BJ (cell line): ENCODE results near the gene STEAP4. TPM values are rescaled to one million over a fixed set of nuclear protein-coding genes. Genes with fewer than 3 reads are reported as not detected.

ENCODE experiments used
- CTCF ChIA-PET: fragments of 350-600 bp; formaldehyde crosslinking; extraction: SDS; loops from one replicate; lab custom pipeline; 2021; ENCODE audit warnings: antibody characterized with exemption, inconsistent platforms; lab: Yijun Ruan, JAX
- POLR2A ChIA-PET: fragments of 300-600 bp; sonication (Branson Sonifier 250); formaldehyde crosslinking; extraction: SDS; loops from one replicate; lab custom pipeline; 2021; ENCODE audit warnings: antibody characterized with exemption; lab: Charles Lee
- DNase-seq: peaks from one replicate; pipeline ENCODE4 v3.0.0-alpha.2; 2011; ENCODE audit warnings: low read depth
- H3K27me3 ChIP-seq: 2 replicates; pipeline ENCODE4 v1.6.0; 2011; ENCODE audit warnings: low read length; ENCODE audit not compliant: control insufficient read depth, insufficient read depth
- H3K36me3 ChIP-seq: 2 replicates; pipeline ENCODE4 v1.5.1; 2011; ENCODE audit warnings: low read length; ENCODE audit not compliant: control insufficient read depth, insufficient read depth
- H3K4me3 ChIP-seq: 2 replicates; pipeline ENCODE4 v1.5.1; 2011; ENCODE audit warnings: low read depth, mild to moderate bottlenecking, control low read depth, low read length
- CTCF ChIP-seq: IDR thresholded peaks from 2 replicates; pipeline ENCODE4 v1.5.1; 2011; ENCODE audit warnings: low read depth, mild to moderate bottlenecking, control low read depth, inconsistent platforms, low read length, moderate library complexity; ENCODE audit not compliant: insufficient read depth
- polyA plus RNA-seq: library from polyadenylated mRNA; depleted of rRNA; stranded (reverse); fragments of >200 nt; gene quantifications from 2 replicates; pipeline ENCODE4 v1.2.3, GENCODE V29; 2011

STEAP4 gene
- polyA plus RNA-seq, 1 experiment, result not detected

GRCh38 chr7:88301924-88302323 is 4.8 kb downstream of the STEAP4 start:
- DNase-seq, result no peak
- POLR2A ChIA-PET, result no interaction called here
- no peak overlapping the region for H3K4me3 ChIP-seq
- no peaks in the 10 kb centered on the region for H3K36me3 ChIP-seq
- CTCF ChIA-PET, result no interaction called here
- no peaks in the 10 kb centered on the region for H3K27me3 ChIP-seq
- no peak for TF ChIP-seq CTCF

GRCh38 chr7:88300401-88300945 is 6.2 kb downstream of the STEAP4 start:
- no peak for DNase-seq
- Histone ChIP-seq H3K36me3 (no peaks in the 10 kb centered on the region), H3K4me3 (no peak overlapping the region), H3K27me3 (no peaks in the 10 kb centered on the region)
- no peak for TF ChIP-seq CTCF
- CTCF ChIA-PET, result no interaction called here
- POLR2A ChIA-PET, result no interaction called here

DNA sequence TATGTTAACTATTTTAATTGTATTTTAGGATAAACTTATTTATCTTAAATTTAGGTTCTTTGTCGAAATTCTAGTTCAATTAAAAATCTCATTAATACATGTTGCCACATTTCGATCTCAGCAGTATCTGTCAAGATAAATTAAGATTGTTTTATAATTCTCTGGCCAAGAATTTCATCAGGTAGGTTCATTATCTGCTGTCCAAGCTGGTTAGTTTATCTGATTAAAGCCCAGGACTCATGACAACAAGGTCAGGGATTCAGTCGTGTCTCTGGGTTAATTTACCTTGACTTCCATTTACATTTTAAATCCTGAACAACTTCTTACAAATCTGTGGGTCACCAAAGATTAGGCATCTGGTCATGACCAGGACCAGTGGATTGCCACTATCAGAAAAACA is 7.6 kb downstream of the STEAP4 start:
- no peak overlapping the region for H3K4me3 ChIP-seq
- no peaks in the 10 kb centered on the region for H3K27me3 ChIP-seq
- no peaks in the 10 kb centered on the region for H3K36me3 ChIP-seq
- no peak for DNase-seq
- CTCF ChIA-PET, result interaction anchor here (1.4 kb wide), 1 partner anchor 9 kb away, joined by 4 read pairs; no protein-coding TSS in a partner anchor
- no peak for TF ChIP-seq CTCF
- POLR2A ChIA-PET, result no interaction called here

DNA sequence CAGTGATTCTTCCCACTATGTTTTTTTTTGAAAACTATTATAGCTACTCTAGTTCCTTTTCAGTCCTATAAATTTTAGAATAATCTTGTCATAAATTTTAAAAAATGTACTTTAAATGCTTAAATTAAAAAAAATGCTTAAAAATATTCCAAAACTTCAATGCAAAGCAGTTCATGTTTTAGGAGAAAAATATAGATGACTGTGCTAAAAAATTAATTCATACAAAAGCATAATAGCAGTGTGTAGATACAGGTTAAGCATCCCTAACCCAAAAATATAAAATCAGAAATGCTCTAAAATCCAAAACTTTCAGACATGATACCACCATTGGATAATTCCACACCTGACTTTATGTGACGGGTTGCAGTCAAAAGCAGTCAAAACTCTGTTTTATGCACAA is 12.8 kb downstream of the STEAP4 start:
- Histone ChIP-seq H3K36me3 (no peaks in the 10 kb centered on the region), H3K4me3 (no peak overlapping the region), H3K27me3 (no peaks in the 10 kb centered on the region)
- ChIA-PET CTCF (no interaction called here), POLR2A (no interaction called here)
- DNase-seq, result no peak
- TF ChIP-seq CTCF, result no peak

DNA sequence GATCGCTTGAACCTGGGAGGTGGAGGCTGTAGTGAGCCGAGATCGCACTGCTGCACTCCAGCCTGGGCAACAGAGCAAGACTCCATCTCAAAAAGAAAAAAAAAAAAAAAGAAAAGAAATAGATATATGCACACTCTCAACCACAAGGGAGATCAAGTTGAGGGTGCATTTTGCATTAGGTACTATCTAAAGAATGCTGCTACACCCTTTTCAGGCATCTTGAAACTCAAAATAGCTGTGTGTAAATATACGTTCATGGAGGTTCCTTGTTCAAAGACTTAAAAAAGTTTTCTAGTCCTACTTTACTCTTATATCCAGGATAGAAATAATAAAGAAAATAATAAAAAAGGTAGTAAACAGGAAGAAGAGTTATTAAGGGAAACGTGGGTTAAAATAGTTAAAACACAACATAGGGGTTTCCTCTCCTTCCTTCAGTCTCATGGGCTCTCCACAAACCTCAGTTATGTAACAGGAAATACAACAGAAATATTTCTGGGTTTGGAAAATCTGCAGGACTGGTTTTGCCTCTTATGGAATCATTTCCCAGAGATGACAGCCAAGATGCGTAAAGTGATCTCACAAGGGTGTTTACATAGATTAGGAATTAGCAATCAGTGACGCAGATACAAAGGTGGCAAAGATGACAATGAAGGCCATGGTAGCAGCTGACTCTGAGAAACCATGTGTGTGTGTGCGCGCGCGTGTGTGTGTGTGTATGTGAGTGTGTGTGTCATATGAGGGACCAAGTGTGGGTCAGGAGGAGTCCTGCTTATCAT is 15.1 kb downstream of the STEAP4 start:
- H3K36me3 ChIP-seq, result no peaks in the 10 kb centered on the region
- POLR2A ChIA-PET, result no interaction called here
- CTCF ChIA-PET, result no interaction called here

More for the DNA sequence above, 15.1 kb downstream of the STEAP4 start:
- DNase-seq, result no peak
- Histone ChIP-seq H3K4me3 (no peak overlapping the region), H3K27me3 (no peaks in the 10 kb centered on the region)
- no peak for TF ChIP-seq CTCF
